Gastrocnemius medialis (tissue), 4 donors: ENCODE results near the gene MND1. TPM values are rescaled to one million over a fixed set of nuclear protein-coding genes. Genes with fewer than 3 reads are reported as not detected.

Experiments used
- ATAC-seq, 2 donors: fragments of 150-250 bp; one replicate each; pipeline ENCODE4 v1.9.1; 2016
- DNase-seq, 2 donors: peaks; one replicate each; pipeline ENCODE4 v3.0.0-alpha.2; 2019
- H3K27ac ChIP-seq, 4 donors: fragments of 200-600 bp; sonication (generic); 1 replicate in 1 of 4; 2 replicates in 3 of 4; pipeline ENCODE4 v1.5.1; 2016 to 2018; ENCODE audit warnings: mild to moderate bottlenecking in 2 of 4, moderate library complexity in 1 of 4
- H3K27me3 ChIP-seq, 3 donors: fragments of 200-600 bp; sonication (generic) in 2 of 3; 1 replicate in 1 of 3; 2 replicates in 2 of 3; pipeline versions ENCODE4 v1.5.1 to v1.6.0; 2016 to 2019; ENCODE audit warnings: mild to moderate bottlenecking in 1 of 3, moderate library complexity in 1 of 3
- H3K36me3 ChIP-seq, 2 donors: fragments of 200-600 bp; sonication (generic) in 1 of 2; one replicate each; pipeline ENCODE4 v1.5.1; 2017 to 2018
- H3K4me1 ChIP-seq, 2 donors: fragments of 200-600 bp; sonication (generic) in 1 of 2; one replicate each; pipeline ENCODE4 v1.5.1; 2016 to 2017; ENCODE audit warnings: mild to moderate bottlenecking in 2 of 2
- H3K4me3 ChIP-seq, 4 donors: fragments of 200-600 bp; sonication (generic) in 3 of 4; 1 replicate in 1 of 4; 2 replicates in 3 of 4; pipeline ENCODE4 v1.5.1; 2016 to 2019; ENCODE audit warnings: mild to moderate bottlenecking in 2 of 4
- H3K9me3 ChIP-seq, 3 donors: fragments of 200-600 bp; sonication (generic) in 2 of 3; 1 replicate in 1 of 3; 2 replicates in 2 of 3; pipeline ENCODE4 v1.5.1; 2016 to 2019
- POLR2A ChIP-seq, 2 donors: fragments of 450-650 bp; IDR thresholded peaks; one replicate each; pipeline ENCODE4 v1.6.1; 2017; ENCODE audit warnings: antibody characterized with exemption in 2 of 2, mild to moderate bottlenecking in 2 of 2, moderate library complexity in 2 of 2
- in situ Hi-C, 4 donors: fragments of 200-750 bp; cut with MboI; loops; one replicate each; pipeline versions ENCODE4 v1.15.0 to v1.8.0; 2017; ENCODE audit warnings: low sequenced_read_pairs in 4 of 4
- intact Hi-C: fragments of 100-400 bp; cut with DNase I; formaldehyde crosslinking; loops from one replicate; pipeline ENCODE4 v1.15.1; 2023; ENCODE audit warnings: low total_unique reads
- total RNA-seq, 4 donors: library from RNA; depleted of rRNA; stranded (reverse); fragments of >200 nt; gene quantifications; one replicate each; pipeline versions ENCODE4 v1.1.0 to v1.2.3, GENCODE V29; 2016
- TF ChIP-seq, protein P1 (sequence below), 5 experiments: fragments of 450-650 bp in 3 of 5; fragments of 200-600 bp in 2 of 5; sonication (generic) in 2 of 5; IDR thresholded peaks in 4 of 5; conservative IDR thresholded peaks in 1 of 5; 1 replicate in 4 of 5; 2 replicates in 1 of 5; pipeline ENCODE4 v1.5.1; 2016 to 2019; ENCODE audit warnings: antibody characterized with exemption in 5 of 5, mild to moderate bottlenecking in 3 of 5, moderate library complexity in 3 of 5

The MND1 gene
- total RNA-seq, 4 donors from 2014 or later = 1.6 TPM; not detected in 3

DNA sequence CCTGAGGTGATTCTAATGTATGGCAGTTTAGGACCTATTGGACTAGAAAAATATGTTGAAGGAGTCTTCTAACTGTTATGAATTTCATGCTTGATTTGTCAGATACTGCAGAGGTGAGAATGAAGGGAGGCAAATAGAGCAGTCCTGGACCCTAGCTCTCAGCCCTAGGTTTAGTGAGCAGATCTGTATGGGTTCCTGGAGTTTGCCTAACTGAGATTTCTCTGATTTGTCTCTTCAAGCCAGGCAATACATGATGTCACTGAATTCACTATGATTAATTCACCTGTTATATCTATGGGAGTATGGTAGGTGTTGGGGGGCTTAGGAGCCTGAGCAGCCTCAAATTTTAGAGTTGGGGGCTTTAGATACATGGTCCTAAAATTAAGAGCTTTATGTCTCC lies 2.6 kb downstream of the MND1 start:
- DNase-seq (no peak), ATAC-seq (no peak)
- Histone ChIP-seq H3K27ac (no peak overlapping the region), H3K27me3 (no peaks in the 10 kb centered on the region), H3K36me3 (no peaks in the 10 kb centered on the region), H3K9me3 (no peaks in the 10 kb centered on the region), H3K4me1 (peaks cover 0 to 4% of the 10 kb centered on the region in 2 donors), H3K4me3 (no peak overlapping the region)
- intact Hi-C loops (loop anchor here (10.0 kb wide), 1 partner anchor 88 kb away; no protein-coding TSS in a partner anchor), in situ Hi-C loops (loop anchor here (5.0 to 10.0 kb wide), 3 partner anchors 225 to 235 kb away; no protein-coding TSS in a partner anchor)
- no peak for TF ChIP-seq POLR2A (IDR thresholded peaks at IDR 0.05)
- TF ChIP-seq, protein P1, sequence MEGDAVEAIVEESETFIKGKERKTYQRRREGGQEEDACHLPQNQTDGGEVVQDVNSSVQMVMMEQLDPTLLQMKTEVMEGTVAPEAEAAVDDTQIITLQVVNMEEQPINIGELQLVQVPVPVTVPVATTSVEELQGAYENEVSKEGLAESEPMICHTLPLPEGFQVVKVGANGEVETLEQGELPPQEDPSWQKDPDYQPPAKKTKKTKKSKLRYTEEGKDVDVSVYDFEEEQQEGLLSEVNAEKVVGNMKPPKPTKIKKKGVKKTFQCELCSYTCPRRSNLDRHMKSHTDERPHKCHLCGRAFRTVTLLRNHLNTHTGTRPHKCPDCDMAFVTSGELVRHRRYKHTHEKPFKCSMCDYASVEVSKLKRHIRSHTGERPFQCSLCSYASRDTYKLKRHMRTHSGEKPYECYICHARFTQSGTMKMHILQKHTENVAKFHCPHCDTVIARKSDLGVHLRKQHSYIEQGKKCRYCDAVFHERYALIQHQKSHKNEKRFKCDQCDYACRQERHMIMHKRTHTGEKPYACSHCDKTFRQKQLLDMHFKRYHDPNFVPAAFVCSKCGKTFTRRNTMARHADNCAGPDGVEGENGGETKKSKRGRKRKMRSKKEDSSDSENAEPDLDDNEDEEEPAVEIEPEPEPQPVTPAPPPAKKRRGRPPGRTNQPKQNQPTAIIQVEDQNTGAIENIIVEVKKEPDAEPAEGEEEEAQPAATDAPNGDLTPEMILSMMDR (IDR thresholded peaks at IDR 0.05 in 4 of 5, conservative IDR thresholded peaks at IDR 0.05 in 1 of 5) = no peak

DNA sequence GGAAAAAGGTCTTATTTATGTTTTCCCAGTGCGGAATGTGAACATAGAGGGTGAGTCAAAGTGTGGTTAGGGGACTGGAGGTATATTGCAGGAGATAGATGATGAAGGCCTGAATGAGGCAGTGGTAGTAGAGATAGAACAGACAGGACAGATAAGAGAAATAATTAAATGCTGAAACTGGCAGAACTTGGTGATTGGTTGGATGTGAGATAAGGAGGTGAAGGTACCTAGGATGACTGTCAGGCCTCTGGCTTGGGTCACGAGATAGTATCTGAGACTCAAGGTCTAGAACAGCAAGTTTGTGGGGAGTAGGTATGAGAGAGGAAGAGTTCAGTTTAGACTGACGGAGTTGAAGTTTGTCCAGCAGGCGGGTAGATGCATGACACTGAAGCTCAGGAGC lies 3.5 kb downstream of the MND1 start:
- no peak for ATAC-seq
- no peak overlapping the region for H3K4me3 ChIP-seq
- no peaks in the 10 kb centered on the region for H3K36me3 ChIP-seq
- no peak overlapping the region for H3K27ac ChIP-seq
- DNase-seq = no peak
- H3K9me3 ChIP-seq = no peaks in the 10 kb centered on the region
- peaks cover 0 to 4% of the 10 kb centered on the region in 2 donors for H3K4me1 ChIP-seq
- intact Hi-C loops (loop anchor here (10.0 kb wide), 1 partner anchor 87 kb away; no protein-coding TSS in a partner anchor), in situ Hi-C loops (loop anchor here (5.0 to 10.0 kb wide), 3 partner anchors 224 to 234 kb away; no protein-coding TSS in a partner anchor)
- no peaks in the 10 kb centered on the region for H3K27me3 ChIP-seq
- TF ChIP-seq POLR2A (IDR thresholded peaks at IDR 0.05) = no peak

DNA sequence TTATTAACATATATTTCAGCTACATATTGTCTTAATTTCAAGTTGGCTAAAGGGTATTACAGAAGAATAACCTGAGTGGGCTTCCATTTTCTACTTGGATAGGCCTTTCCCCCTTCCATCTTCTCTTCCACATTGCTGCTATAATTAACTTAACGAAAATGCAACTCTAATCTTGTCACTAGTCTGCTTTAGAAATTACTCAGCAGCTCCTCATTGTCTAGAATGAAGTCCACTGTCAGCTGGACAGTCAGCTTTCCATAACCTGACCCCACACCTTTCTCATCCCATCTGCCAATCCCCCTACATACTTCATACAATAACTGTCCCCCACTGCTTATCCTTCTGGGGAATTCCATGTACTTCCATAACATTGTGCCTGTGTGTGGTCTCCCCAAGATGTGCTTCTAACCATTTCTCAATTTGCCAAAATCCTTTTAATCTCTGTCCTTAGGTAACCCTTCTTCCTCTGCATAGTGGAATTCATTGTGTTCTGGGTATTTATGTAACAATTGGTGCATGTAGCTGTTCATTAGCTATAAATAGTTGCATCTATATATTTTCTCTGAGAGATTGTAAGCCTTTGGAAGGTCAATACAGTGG lies 4.8 kb downstream of the MND1 start:
- no peak for DNase-seq
- in situ Hi-C loops (loop anchor here (5.0 to 10.0 kb wide), 3 partner anchors 223 to 233 kb away; no protein-coding TSS in a partner anchor), intact Hi-C loops (loop anchor here (10.0 kb wide), 1 partner anchor 85 kb away; no protein-coding TSS in a partner anchor)
- H3K4me3 ChIP-seq = no peak overlapping the region
- TF ChIP-seq, protein P1 (IDR thresholded peaks at IDR 0.05 in 4 of 5, conservative IDR thresholded peaks at IDR 0.05 in 1 of 5) = no peak
- TF ChIP-seq POLR2A (IDR thresholded peaks at IDR 0.05) = no peak
- H3K9me3 ChIP-seq = no peaks in the 10 kb centered on the region
- no peak for ATAC-seq
- no peaks in the 10 kb centered on the region for H3K36me3 ChIP-seq
- H3K27me3 ChIP-seq = no peaks in the 10 kb centered on the region
- H3K4me1 ChIP-seq = peaks cover 0 to under 1% of the 10 kb centered on the region in 2 donors
- H3K27ac ChIP-seq = no peak overlapping the region

DNA sequence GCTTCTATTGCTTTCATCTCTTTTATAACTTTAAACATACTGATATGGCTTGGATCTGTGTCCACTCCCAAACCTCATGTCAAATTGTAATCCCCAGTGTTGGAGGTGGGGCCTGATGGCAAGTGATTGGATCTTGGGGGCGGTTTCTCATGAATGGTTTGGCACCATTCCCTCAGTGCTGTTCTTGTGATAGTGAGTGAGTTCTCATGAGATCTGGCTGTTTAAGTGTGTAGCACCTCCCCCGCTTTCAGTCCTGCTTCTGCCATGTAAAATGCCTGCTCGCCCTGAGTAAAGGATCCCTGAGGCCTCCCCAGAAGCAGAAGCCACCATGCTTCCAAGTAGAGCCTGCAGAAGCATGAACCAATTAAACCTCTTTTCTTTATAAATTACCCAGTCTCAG lies 17.7 kb downstream of the MND1 start:
- intact Hi-C loops = no loop called here
- no peak overlapping the region for H3K4me3 ChIP-seq
- TF ChIP-seq POLR2A (IDR thresholded peaks at IDR 0.05) = no peak
- TF ChIP-seq, protein P1 (IDR thresholded peaks at IDR 0.05 in 4 of 5, conservative IDR thresholded peaks at IDR 0.05 in 1 of 5) = no peak
- ATAC-seq (no peak), DNase-seq (no peak)
- H3K27ac ChIP-seq = no peak overlapping the region
- no peaks in the 10 kb centered on the region for H3K9me3 ChIP-seq
- H3K36me3 ChIP-seq = no peaks in the 10 kb centered on the region
- in situ Hi-C loops = no loop called here
- no peaks in the 10 kb centered on the region for H3K4me1 ChIP-seq
- no peaks in the 10 kb centered on the region for H3K27me3 ChIP-seq

DNA sequence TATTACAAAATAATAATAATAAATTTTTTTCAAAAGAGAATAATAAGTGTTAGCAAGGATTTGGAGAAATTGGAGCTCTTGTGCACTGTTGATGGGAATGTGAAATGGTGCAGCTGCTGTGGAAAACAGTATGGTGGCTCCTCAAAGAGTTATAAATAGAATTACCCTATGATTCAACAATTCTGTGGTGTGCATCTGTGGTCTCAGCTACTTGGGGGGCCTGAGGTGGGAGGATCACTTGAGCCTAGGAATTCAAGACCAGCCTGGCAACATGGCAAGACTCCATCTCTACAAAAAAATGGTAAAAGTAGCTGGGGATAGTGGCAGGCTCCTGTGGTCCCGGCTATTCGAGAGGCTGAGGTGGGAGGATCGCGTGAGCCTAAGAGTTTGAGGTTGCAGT lies 19.6 kb downstream of the MND1 start:
- DNase-seq (no peak), ATAC-seq (no peak)
- in situ Hi-C loops = no loop called here
- Histone ChIP-seq H3K4me1 (no peaks in the 10 kb centered on the region), H3K36me3 (no peaks in the 10 kb centered on the region), H3K27me3 (no peaks in the 10 kb centered on the region), H3K9me3 (no peaks in the 10 kb centered on the region), H3K4me3 (no peak overlapping the region), H3K27ac (no peak overlapping the region)
- intact Hi-C loops = no loop called here
- TF ChIP-seq, protein P1 (IDR thresholded peaks at IDR 0.05 in 4 of 5, conservative IDR thresholded peaks at IDR 0.05 in 1 of 5) = no peak
- no peak for TF ChIP-seq POLR2A (IDR thresholded peaks at IDR 0.05)
